Astrocyte (in vitro differentiated cells and primary cell): ENCODE data around the gene FHIT.

Experiments used
- EZH2 ChIP-seq: IDR thresholded peaks from 2 replicates; pipeline ENCODE4 v1.6.1; 2012; ENCODE audit warnings: mild to moderate bottlenecking, low read length, inconsistent platforms; ENCODE audit not compliant: insufficient read depth
- TF ChIP-seq, protein P1 (sequence below): IDR thresholded peaks from 2 replicates; pipeline ENCODE4 v1.5.1; 2011; ENCODE audit warnings: low read depth, mild to moderate bottlenecking, inconsistent platforms, low read length, moderate library complexity; ENCODE audit not compliant: insufficient read depth

DNA sequence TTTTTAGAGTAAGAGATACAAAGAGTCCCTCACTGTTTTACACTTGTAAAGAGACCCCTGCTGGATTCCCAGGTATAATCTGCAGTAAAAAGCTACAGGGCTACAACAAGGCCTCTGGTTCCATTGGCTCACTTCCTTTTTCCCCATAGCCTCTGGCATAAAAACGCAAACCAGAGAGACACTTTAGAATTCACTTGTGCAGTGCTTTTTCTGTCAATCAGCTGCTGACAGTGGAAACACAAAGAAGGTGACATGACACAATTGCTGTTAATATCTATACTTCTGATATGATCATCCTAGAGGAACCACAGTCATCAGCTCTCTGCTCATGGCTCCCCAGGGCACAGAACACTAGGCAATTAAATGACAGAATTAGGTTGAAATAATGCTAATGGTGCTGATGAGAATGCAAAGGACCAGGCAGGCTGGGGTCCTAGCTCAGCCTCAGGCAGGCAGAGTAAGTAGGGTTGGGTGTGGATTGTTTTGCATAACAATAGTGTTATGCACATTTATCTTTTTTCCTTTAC, 1533.5 kb downstream of the FHIT start:
- TF ChIP-seq, protein P1, sequence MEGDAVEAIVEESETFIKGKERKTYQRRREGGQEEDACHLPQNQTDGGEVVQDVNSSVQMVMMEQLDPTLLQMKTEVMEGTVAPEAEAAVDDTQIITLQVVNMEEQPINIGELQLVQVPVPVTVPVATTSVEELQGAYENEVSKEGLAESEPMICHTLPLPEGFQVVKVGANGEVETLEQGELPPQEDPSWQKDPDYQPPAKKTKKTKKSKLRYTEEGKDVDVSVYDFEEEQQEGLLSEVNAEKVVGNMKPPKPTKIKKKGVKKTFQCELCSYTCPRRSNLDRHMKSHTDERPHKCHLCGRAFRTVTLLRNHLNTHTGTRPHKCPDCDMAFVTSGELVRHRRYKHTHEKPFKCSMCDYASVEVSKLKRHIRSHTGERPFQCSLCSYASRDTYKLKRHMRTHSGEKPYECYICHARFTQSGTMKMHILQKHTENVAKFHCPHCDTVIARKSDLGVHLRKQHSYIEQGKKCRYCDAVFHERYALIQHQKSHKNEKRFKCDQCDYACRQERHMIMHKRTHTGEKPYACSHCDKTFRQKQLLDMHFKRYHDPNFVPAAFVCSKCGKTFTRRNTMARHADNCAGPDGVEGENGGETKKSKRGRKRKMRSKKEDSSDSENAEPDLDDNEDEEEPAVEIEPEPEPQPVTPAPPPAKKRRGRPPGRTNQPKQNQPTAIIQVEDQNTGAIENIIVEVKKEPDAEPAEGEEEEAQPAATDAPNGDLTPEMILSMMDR = no peak
- TF ChIP-seq EZH2 = no peak
